ENCODE measurements around the gene HERC4. TPM values are rescaled to one million over a fixed set of nuclear protein-coding genes. Genes with fewer than 3 reads are reported as not detected.

The HERC4 gene
- total RNA-seq, 2 experiments from 2014 or later = 34.2 to 72.6 TPM

DNA sequence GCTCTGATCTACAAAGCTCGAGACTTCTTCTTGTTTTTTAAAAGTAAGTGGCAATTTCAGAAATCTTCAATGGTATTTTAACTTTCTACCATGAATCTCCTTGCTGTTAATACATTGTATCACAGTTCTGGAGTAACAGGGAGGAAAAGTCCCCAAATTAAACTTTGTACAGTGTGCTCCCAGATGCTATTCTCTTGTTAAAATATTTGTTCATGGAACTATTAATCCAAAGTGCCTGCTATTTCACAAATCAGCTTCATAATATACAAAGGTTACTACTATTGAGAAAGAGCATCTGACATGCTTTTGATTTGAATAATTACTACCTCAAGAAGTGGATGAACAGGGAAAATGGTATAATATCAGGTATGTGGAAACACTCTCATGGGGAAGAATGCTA is 154.0 kb downstream of the HERC4 start:
- Histone ChIP-seq H3K27ac (ENCODE audit: low read depth, low read length, poor library complexity, severe bottlenecking) (no peak overlapping the region), H4K20me1 (ENCODE audit: insufficient read depth, low read length) (no peaks in the 10 kb centered on the region), H3K4me1 (ENCODE audit: insufficient read depth, low read length, poor library complexity, severe bottlenecking) (no peaks in the 10 kb centered on the region), H3K4me2 (ENCODE audit: low read length) (no peak overlapping the region), H3K36me3 (ENCODE audit: insufficient read depth, low read length) (peaks cover 59% of the 10 kb centered on the region), H3K9me2 (ENCODE audit: insufficient read depth, low read length) (no peaks in the 10 kb centered on the region), H3K79me2 (ENCODE audit: insufficient read depth, low read depth, low read length) (no peaks in the 10 kb centered on the region), H3K4me3 (ENCODE audit: low read depth, low read length, poor library complexity, severe bottlenecking) (no peak overlapping the region), H3K9me3 (ENCODE audit: low read length) (no peaks in the 10 kb centered on the region), H2AFZ (ENCODE audit: low read length) (no peak overlapping the region)
- TF ChIP-seq EZH2phosphoT487 (IDR thresholded peaks at IDR 0.05; ENCODE audit: borderline replicate concordance, low read depth, low read length) = no peak
- TF ChIP-seq, protein P1, sequence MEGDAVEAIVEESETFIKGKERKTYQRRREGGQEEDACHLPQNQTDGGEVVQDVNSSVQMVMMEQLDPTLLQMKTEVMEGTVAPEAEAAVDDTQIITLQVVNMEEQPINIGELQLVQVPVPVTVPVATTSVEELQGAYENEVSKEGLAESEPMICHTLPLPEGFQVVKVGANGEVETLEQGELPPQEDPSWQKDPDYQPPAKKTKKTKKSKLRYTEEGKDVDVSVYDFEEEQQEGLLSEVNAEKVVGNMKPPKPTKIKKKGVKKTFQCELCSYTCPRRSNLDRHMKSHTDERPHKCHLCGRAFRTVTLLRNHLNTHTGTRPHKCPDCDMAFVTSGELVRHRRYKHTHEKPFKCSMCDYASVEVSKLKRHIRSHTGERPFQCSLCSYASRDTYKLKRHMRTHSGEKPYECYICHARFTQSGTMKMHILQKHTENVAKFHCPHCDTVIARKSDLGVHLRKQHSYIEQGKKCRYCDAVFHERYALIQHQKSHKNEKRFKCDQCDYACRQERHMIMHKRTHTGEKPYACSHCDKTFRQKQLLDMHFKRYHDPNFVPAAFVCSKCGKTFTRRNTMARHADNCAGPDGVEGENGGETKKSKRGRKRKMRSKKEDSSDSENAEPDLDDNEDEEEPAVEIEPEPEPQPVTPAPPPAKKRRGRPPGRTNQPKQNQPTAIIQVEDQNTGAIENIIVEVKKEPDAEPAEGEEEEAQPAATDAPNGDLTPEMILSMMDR (conservative IDR thresholded peaks at IDR 0.05; ENCODE audit: low read length) = no peak
- intact Hi-C loops (cut with micrococcal nuclease; ENCODE audit: unreplicated experiment) = no loop called here
- DNase-seq (ENCODE audit: low spot score) = no peak
- CTCF ChIA-PET (ENCODE audit: unreplicated experiment) = no interaction called here
- POLR2A ChIA-PET = interaction anchor here (0.8 kb wide), 1 partner anchor 9 kb away, joined by 3 read pairs; no protein-coding TSS in a partner anchor
- BruUV-seq (replicated peaks) = no TSS peak

DNA sequence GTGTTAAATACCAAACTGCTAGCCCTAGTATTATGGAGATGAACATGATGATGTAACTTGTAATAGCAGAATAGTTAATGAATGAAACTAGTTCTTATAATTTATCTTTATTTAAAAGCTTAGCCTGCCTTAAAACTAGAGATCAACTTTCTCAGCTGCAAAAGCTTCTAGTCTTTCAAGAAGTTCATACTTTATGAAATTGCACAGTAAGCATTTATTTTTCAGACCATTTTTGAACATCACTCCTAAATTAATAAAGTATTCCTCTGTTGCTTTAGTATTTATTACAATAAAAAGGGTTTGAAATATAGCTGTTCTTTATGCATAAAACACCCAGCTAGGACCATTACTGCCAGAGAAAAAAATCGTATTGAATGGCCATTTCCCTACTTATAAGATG is 157.4 kb downstream of the HERC4 start:
- H3K4me1 ChIP-seq (ENCODE audit: insufficient read depth, low read length, poor library complexity, severe bottlenecking) = no peaks in the 10 kb centered on the region
- peaks cover 86% of the 10 kb centered on the region for H3K36me3 ChIP-seq (ENCODE audit: insufficient read depth, low read length)
- H3K9me3 ChIP-seq (ENCODE audit: low read length) = no peaks in the 10 kb centered on the region
- H3K79me2 ChIP-seq (ENCODE audit: insufficient read depth, low read depth, low read length) = no peaks in the 10 kb centered on the region
- DNase-seq (ENCODE audit: low spot score) = no peak
- no peak overlapping the region for H2AFZ ChIP-seq (ENCODE audit: low read length)
- no peaks in the 10 kb centered on the region for H3K9me2 ChIP-seq (ENCODE audit: insufficient read depth, low read length)
- no peak overlapping the region for H3K4me3 ChIP-seq (ENCODE audit: low read depth, low read length, poor library complexity, severe bottlenecking)
- H3K27ac ChIP-seq (ENCODE audit: low read depth, low read length, poor library complexity, severe bottlenecking) = no peak overlapping the region
- ChIA-PET POLR2A (interaction anchor here (0.6 to 1.9 kb wide), 3 partner anchors 10 to 119 kb away, joined by 3 to 5 read pairs (median 5); no protein-coding TSS in a partner anchor), CTCF (ENCODE audit: unreplicated experiment) (no interaction called here)
- intact Hi-C loops (cut with micrococcal nuclease; ENCODE audit: unreplicated experiment) = no loop called here
- no peak overlapping the region for H3K4me2 ChIP-seq (ENCODE audit: low read length)
- TSS peak; percentile 53 for BruUV-seq (replicated peaks)
- TF ChIP-seq, protein P1 (conservative IDR thresholded peaks at IDR 0.05; ENCODE audit: low read length) = no peak
- no peak for TF ChIP-seq EZH2phosphoT487 (IDR thresholded peaks at IDR 0.05; ENCODE audit: borderline replicate concordance, low read depth, low read length)
- H4K20me1 ChIP-seq (ENCODE audit: insufficient read depth, low read length) = no peaks in the 10 kb centered on the region

DNA sequence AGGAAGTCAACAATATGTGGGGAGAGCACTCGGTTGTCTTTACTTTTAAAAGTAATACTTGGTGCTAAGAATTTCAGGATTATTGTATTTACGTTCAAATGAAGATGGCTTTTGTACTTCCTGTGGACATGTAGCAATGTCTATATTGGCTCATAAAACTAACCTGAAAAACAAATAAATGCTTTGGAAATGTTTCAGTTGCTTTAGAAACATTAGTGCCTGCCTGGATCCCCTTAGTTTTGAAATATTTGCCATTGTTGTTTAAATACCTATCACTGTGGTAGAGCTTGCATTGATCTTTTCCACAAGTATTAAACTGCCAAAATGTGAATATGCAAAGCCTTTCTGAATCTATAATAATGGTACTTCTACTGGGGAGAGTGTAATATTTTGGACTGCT is 157.9 kb downstream of the HERC4 start:
- Histone ChIP-seq H3K4me1 (ENCODE audit: insufficient read depth, low read length, poor library complexity, severe bottlenecking) (peaks cover 2% of the 10 kb centered on the region), H2AFZ (ENCODE audit: low read length) (no peak overlapping the region), H3K9me3 (ENCODE audit: low read length) (no peaks in the 10 kb centered on the region), H3K4me2 (ENCODE audit: low read length) (no peak overlapping the region), H4K20me1 (ENCODE audit: insufficient read depth, low read length) (no peaks in the 10 kb centered on the region), H3K9me2 (ENCODE audit: insufficient read depth, low read length) (no peaks in the 10 kb centered on the region), H3K27ac (ENCODE audit: low read depth, low read length, poor library complexity, severe bottlenecking) (no peak overlapping the region), H3K79me2 (ENCODE audit: insufficient read depth, low read depth, low read length) (no peaks in the 10 kb centered on the region), H3K4me3 (ENCODE audit: low read depth, low read length, poor library complexity, severe bottlenecking) (no peak overlapping the region), H3K36me3 (ENCODE audit: insufficient read depth, low read length) (peaks cover 91% of the 10 kb centered on the region)
- CTCF ChIA-PET (ENCODE audit: unreplicated experiment) = no interaction called here
- no TSS peak for BruUV-seq (replicated peaks)
- no peak for DNase-seq (ENCODE audit: low spot score)
- intact Hi-C loops (cut with micrococcal nuclease; ENCODE audit: unreplicated experiment) = no loop called here
- TF ChIP-seq, protein P1 (conservative IDR thresholded peaks at IDR 0.05; ENCODE audit: low read length) = no peak
- no peak for TF ChIP-seq EZH2phosphoT487 (IDR thresholded peaks at IDR 0.05; ENCODE audit: borderline replicate concordance, low read depth, low read length)
- POLR2A ChIA-PET = interaction anchor here (0.6 to 1.9 kb wide), 4 partner anchors 10 to 118 kb away, joined by 3 to 5 read pairs (median 4); no protein-coding TSS in a partner anchor
